HG03095 (cell line): ENCODE results near the gene CD2.

Source experiments
- ATAC-seq: cut with Tn5 transposase; IDR thresholded peaks from one replicate; pipeline ENCODE4 v1.9.1; 2021; ENCODE audit warnings: moderate library complexity; ENCODE audit not compliant: unreplicated experiment

The CD2 gene

DNA sequence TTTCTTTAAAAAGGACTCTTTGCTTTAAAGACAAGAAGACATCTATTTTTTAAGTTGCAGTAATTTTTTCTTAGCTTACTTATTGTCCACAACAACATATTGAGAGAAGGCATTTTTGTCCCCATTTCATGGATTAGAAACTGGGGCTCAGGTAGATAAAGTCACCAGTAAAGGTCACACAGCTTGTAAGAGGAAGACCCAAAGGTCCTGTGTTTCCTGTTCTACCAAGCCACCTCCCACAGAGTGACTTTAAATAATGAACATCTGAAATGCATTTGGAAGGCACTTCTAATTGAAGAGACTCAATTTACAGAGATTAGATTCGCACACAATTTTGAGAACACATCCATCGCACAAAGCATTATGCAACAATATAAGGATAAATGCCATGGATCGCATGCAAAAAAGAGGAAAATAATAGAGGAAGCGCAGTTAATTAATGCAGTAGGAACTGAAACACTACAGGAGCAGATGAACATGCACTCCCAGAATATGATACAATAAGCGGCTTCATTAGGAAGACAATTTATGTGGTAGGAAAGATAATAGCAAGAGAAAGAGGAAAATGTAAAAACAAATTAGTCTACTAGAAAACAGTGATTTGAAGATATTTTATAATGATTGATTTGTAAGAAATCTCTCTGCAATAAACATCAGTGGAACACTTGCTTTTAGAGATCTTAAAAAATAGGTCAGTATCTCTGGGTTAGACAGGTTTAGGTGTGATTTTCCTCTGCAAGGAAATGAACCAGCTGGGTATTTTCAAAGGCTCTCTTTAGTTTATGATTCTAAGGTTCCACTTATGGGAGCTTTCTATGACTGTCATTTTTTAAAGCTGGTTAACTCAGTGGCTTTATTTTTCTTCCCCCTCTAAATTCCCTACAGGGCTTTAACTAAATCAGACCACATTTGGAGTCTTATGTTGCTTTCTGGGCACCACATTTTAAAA, 27.1 kb upstream of the CD2 start:
- ATAC-seq = no peak

DNA sequence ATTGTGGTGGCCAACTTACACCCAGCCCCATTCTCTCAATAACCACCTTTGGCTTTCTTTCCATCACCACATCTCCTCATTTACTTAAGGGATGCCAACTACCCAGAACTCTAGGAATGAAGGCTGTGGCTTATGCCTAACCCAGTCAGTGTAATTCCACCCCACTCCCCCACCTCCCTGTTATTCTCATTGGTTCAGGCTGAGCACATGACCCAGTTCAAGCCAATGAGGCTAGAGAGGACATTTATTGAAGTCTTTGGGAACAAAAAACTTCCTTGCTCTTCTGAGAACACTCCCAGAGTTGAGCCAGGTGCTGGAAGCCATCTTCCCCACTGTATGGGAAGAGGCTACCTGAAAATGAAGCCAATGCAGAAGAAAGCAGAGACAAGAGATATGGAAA, 22.8 kb upstream of the CD2 start:
- no peak for ATAC-seq

DNA sequence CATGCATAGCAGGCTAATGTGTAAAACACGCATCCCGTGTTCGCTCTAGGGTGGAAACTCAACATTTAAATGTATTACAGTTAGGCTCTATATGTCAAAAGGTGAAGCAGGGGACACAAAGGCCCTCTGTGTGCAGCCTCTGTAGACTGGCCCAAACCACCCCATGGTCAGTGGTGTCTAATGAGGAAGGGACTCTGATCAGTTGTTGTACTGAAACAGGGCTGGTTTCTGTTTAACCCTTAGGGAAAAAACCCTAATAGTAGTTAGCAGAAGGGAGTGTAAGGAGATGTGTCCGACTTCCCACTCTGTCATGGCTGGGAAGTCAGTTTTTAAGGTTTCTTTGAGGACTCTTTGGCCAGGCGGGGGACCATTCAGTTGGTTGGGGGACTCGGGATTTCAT, 21.5 kb upstream of the CD2 start:
- ATAC-seq = no peak

DNA sequence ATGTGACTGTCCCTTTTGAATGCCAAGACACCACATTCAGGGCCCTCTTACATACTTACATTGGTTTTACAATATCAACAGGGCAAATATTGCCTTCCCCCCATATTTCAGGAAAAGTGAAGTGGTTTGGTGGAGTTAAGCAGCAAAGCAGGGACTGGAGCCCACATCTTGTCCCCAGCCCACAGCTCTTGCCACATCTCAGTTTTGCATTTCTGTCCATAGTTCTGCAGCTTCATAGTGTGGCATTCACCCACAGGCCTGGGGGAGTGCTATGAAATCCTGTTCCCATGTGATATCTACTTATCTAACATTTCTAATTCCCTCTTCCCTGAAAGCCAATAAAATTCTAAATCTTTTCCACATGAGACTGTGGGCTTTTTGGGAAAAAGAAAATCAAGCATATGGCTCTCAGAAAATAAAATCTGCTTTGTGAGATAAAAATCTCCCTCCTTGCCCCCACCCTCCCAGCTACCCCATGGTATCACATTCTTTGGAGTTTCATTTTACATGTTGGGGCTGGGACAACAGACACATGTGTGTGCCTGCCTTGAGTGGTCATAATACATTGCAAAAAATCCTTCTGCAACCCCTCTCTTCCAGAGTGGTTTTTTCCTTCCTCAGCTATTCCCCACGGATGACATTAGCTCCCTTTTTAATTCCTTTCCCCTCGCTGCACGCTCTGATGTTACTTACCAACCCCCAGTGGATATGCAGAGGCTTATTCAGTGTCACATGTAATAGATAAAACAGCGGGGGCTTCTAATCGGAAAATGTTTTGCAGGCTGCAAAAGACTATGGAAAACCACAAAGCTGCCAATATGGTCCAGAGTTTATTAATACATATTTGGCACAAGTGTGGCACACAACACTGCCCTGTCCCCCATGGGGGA, 20.5 kb upstream of the CD2 start:
- no peak for ATAC-seq

DNA sequence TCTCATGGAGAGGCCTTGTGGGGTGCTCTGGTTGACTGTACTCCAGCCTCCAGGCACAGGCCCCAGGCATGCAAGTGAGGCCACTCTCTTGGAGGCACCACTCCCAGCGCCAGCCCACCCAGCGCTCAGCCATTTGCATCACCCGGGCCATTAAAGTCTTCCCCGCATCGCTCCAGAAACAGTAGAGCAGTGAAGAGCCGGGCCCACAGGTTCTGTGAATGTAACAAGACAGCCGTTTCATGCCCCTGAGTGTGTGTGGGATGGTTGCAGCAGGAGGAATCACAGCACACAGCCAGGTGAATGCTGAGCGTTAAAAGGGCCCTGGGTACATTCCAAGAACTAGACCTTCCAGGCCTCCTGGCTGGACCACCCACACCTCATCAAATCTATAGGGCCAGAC, 19.0 kb upstream of the CD2 start:
- no peak for ATAC-seq

DNA sequence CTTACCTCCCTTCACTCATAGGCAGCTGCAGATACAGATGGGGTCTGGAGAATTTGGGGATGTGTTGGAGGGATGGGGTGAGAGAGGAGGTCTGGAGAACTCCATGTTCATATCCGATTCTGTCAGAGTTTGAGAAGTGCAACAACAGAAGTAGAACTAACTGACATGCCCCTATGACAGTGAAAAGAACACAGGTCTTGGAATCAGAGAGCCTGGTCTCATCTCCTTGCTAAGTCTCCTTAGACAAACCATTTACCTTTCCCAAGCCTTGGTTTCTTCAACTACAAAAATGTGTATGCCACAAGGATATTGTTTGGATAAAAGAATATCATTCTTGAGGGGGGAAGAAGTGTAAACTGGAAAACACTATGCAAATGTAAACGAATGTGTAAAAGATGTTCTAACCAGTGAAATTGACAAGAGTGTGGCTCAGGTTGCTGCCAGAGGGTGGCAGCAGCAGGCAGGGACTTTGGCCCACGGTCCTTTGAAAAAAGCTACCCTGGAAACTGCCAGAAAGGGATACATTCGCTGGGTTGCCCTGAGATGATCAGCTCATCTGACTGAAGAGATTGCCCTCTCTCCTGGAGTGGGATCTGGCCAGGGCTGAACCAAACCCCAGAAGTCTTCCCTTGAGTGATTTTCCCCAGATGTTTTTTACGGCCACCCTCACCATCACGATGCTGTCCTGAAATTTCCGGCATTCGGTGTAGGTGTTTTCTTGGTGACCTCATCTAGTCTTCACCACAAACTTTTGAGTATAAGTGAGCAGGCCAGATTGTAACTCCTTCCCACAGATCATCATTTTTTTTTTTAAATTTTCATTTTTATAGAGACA, 17.0 kb upstream of the CD2 start:
- peak; percentile 40 for ATAC-seq

DNA sequence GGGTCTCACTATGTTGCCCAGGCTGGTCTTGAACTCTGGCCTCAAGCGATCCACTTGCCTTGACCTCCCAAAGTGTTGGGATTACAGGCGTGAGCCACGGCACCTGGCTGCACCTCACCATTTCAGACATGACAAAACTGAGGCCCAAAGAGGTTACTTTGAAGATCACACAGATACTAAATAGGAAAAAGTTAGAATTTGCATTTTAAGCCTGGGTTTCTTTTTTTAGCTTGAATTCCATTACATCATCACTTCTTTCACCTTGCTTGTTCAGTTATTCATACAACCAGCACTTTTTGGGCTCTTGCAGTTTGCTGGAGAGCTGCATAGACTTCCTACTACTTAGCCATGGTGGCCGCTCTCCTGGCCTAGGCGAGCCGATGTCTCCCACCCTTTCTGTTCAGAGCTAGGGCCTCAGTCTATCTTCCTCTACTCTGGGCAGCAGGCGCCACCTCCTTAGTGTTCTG, 16.3 kb upstream of the CD2 start:
- ATAC-seq = peak; percentile 31

DNA sequence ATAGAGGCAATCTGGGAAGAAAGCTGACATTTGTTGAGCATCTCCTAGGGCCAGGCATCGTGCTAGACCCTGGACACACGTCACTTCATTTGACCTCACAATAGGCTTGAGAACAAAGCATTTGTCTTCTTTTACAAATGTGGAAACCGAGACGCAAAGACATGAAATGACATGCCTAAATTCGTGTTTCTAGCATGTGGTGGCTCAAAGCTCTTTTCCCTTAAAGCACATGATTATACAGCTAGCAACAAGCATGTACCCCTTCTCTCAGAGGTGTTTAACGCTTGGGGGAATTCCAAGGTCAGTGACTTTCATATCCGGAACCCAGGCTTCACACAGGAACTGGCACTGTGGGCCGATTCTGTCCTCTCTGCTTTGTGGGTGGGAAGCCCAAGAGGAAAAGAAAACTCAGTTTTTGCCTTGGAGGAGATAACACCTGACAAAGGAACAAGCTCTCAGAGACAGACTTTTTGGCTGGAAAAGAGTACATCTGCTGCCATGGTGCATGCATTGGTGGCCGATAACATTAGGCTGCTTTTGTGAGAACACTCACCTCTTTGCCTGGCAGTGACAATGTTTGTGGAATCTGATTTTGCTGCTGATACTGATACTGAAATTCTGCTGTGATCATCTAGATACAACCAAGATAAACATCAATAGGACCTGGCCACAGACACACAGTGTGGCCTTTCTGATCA, 15.4 kb upstream of the CD2 start:
- ATAC-seq = no peak

DNA sequence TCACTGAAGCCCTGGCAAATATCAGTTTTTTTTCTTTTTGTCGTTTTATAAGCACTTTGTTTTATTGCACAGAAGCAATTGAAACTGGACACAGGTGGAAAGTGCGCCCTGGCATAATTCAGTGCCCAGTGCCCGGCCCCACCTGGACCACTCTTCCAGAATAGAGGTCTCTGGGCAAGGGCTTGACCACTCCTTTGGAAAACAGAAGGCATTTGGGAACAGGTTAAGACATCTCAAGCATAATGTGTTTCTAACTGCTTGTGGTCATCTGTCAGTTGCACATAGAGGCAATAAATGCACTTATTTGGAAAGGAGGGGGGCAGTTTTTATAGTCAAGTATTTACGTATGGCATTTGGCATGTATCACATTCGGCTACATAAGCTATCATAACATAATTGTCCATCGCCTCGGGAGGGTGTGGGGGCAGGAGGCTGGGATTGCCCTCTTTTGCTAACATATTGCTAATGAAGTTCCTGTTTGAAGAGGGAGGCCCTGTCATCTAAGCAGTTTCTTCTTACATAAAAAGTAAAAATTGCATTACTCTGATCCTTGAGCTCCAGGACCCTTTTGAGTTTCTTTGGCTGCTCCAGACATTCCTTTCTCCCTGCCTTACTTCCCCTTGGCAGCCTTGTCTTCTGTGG, 14.7 kb upstream of the CD2 start:
- no peak for ATAC-seq

DNA sequence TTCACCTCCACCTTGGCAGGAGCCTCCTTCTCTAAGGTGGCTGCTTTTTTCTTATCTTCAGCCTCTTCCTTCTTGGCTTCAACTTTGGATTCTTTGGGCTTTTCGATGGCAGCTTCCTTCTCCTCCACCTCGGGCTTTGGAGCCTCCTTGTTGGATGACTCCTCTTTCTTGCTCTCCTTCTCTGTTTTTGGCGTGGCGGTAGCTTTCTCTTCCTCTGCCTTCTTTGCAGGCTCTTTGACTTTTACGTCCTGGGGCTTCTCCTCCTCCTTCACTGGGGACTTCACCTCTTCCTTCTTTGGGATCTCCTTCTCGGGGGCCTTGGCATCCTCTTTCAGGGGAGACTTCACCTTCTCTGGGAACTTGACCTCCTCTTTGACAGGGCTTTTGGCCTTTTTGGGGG, 13.9 kb upstream of the CD2 start:
- ATAC-seq = no peak

DNA sequence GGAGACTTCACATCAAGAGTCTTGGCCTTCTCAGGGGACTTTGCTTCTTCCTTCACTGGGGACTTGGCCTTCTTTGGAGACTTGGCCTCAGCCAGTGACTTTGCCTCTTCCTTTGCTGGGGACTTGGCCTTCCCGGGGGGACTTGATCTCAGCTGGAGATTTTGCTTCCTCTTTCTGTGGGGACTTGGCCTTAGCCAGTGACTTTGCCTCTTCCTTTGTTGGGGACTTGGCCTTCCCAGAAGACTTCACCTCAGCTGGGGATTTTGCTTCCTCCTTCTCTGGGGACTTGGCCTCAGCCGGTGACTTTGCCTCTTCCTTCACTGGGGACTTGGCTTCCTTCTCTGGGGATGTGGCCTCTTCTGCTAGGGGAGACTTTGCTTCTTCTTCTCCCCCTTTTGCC, 13.5 kb upstream of the CD2 start:
- no peak for ATAC-seq

DNA sequence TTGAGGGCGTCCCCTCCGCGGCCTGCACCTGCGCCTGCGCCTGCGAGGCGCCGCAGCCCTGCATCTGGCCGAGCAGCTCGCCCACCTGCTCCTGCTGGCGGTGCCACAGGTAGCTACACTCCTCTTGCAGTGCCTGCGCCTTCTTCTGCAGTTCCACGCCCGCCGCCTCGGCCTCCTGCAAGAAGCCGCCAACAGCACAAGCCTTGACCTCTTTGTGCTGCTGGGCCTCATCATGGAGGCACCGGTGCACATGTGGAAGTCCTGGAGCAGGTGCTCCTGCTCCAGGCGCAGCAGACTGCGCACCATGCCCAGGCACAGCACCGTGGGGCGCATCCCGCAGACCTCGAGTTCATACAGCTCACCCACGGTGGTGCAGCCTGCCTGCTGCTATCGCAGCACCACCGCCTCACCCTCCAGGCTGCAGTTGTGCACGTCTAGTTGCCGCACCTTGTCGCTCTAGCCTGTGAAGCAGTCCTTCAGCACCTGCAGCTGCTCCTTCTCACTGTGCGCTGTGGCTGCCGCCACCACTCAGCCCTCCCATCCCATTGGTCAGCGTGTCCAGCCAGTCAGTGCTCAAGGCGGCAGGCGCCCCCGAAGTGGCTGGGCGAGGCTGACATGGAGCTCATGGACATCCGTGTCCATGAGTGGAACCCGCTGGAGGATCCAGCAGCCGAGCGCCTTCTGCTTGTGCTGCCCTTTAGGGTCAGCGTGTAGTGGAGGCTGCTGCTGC, 12.2 kb upstream of the CD2 start:
- no peak for ATAC-seq

DNA sequence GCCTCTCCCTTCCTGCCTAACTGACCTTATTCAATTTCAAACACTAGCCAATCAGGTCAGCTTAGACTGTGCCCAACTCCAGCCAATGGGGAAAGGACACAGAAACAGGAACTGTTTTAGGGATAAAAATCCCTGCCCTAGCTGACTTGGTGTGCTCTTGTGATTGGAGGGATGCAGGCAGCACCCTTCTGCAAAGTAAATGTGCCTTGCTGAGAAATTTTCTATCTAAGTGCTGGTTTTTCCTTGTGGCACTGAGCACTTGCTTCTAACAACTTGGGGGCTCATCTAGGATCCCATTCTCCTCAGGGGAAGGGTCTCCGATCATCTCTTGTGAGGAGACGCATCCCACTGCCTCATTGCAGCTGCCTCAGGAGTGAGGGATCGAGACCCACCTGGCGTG, 10.7 kb upstream of the CD2 start:
- no peak for ATAC-seq

DNA sequence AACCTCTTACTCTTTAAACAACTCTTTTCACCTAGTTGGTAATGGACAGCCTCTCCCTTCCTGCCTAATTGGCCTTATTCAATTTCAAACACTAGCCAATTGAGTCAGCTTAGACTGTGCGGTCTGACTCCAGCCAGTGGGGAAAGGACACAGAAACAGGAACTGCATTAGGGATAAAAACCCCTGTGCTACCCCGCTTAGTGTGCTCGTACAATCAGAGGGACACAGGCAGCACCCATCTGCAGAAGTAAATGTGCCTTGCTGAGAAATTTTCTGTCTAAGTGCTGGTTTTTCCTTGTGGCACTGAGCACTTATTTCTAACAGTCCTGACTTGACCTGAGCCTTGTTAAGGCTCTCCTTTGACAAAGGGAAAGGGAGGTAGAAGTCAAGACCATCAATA, 6.0 kb upstream of the CD2 start:
- ATAC-seq = no peak

DNA sequence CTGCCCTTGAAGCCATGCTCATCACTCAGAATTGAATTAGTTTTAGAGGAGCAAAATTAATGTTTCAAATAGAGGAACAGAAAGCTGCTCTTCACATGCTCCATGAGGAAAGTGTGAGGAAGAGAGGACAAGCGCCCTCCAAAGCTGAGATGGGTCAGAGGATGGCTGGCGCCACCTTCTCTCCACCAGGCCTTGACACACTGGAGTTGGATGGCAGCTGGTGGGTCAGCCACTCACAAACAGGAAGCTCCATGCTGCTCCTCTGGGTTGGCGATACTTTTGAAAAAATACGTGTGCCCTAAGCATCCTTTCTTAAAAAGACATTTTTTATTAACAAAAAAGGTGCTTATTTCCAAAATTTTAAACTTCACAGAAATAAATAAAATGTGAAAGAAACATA, 3.1 kb upstream of the CD2 start:
- no peak for ATAC-seq

DNA sequence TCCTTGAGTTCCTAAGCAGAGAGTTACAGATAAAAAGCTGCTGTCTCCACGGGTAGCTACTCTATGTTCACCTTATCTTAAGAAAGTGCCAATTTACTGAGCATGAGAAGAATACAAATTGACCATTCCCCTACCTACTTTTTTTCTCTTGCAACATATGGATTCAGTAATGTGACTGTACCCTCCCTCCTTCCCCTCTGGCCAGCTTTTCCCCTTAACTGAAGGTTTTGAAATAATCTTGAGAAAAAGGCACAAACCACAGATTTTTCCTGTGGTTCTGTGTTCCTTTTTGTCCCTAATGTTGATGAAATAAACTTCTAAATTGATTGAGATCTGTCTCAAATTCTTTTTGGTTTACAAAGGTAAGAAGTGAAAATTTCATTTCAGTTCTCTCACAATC, 2.6 kb upstream of the CD2 start:
- no peak for ATAC-seq

DNA sequence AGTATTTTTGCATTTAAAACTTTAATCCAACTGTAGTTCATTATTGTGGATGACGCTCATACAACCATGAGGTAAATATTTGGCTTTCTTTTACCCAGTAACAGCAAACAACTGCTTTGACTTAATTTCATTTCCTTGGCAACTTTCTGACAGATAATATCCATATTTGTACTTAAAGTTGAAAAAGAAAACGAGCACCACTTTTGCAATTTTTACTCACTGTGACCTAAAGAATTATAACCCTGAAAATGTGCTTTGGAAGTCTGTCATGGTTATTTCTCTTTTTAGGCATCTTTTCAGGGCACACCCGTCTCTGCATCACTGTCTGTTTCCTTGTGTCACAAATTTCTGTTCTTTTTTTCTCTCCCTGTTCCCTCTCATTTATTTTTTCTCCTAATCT, 918 bp upstream of the CD2 start:
- no peak for ATAC-seq

DNA sequence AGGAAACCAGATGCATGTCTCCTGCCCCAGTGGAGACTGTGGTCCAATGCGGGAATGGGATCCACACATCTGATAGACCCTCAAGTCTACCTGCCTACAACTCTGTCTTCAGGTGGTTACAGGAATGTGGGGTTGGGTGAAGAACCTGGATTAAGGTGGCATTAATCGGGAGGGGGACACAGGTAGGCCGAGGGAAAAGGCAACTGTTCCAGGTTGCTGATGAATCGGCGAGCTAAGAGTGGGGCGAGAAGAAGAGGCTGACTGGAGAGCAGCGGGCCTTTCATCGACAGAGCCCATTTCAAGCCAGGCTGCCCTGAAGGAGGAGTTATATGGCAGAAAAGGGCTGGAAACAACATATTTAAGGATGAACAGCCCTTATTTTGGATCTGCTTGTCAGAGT, 836 bp downstream of the CD2 start:
- ATAC-seq = no peak

DNA sequence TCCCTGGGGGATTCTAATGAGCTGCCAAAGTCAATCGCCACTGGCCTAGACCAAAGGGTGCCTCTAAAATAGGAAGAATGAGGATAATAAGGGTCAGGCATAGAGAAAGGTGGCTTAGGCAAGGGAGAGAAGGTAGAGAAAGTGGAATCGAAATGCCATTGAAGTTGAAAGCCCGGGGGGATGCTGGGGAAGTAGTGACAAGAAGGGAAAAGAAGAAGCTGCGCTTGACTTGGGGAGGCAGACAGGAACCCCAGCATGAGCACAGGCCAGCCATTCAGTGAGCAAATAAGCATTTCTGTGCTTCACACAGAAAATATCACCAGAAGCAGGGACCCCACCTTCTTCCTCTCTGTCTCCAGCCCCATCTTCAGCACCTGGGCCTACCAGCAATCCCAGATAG, 1.5 kb downstream of the CD2 start:
- ATAC-seq = no peak
